HG03135 (cell line): Measurements from ENCODE around the gene CTNNA3.

Source experiments
- ATAC-seq: cut with Tn5 transposase; IDR thresholded peaks from one replicate; pipeline ENCODE4 v1.9.1; 2021; ENCODE audit warnings: mild to moderate bottlenecking, moderate library complexity; ENCODE audit not compliant: unreplicated experiment

CTNNA3 gene

DNA sequence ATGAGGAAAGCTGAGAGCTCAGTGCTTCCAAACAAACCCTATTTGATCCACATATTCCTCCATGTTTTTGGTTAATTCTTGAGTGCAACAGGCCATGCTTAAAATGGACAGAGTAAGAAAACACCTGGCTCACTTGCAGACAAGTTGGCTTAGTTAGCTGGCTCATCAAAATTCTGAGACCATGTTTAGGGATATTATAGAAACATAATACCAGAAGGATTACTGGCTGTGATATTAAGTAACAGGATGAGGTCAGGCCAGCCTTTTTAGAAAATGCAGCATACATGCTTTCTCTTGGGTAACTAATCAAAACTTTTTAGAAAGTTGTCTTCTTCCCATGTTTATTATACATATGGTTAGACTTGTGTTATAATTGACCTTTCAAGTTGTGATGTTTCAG is 1637.4 kb downstream of the CTNNA3 start:
- no peak for ATAC-seq

DNA sequence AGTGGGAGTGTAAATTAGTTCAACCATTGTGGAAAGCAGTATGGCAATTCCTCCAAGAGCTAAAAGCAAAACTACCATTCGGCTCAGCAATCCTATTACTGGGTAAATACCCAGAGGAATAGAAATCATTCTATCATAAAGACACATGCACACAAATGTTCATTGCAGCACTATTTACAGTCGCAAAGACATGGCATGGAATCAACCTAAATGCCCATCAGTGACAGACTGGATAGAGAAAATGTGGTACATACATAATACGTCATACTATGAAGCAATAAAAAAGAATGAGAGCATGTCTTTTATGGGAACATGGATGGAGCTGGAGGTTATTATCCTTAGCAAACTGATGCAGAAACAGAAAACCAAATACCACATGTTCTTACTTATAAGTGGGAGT is 1646.7 kb downstream of the CTNNA3 start:
- ATAC-seq: no peak

DNA sequence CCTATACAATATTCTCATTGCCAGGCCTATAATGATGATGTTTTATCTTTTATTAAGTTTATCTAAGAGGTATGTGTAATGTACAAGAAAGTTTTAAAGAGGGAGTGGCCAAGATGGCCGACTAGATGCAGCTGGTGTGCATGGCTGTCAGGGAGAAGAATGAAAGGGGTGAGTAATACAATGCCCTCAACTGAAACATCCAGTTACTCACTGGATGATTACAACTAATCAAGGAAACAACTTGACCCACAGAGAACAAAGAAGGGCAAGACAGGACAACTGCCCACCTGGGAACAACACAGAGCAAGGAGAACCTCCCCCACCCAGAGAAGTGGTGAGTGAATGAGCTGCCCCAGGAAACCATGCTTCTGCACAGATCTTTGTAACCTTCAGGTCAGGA is 1650.1 kb downstream of the CTNNA3 start:
- no peak for ATAC-seq

DNA sequence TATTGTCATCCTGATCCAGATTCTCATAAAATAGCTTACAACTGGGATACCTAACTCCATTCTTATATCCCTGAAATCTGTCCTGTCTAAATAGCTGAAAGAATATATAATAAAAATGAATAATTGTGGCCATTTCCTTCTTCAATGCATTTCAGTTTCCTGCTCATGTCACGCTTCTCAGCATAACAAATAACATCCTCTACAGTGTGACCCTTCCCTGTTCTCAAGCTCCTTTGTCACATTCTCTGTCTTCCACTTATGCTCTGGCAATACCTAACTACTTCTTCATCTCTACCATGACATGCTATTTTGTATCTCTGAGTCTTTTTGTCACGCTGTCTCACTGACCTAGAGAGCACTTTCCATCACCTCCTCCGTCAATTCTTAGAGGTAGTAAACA is 1654.2 kb downstream of the CTNNA3 start:
- ATAC-seq: no peak

DNA sequence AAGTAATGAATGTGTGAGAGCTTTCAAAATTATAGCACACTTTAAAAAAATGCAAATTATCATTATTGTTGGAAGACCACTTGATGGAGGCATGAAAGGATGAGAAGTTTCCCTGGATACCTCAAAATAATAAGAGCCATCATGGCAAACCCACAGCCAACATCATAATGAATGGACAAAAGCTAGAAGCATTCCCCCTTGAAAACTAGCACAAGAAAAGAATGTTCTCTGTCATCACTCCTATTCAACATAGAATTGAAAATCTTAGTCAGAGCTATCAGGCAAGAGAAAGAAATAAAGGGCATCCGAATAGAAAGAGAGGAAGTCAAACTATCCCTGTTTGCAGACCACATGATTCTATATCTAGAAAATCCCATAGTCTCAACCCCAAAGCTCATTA is 1657.4 kb downstream of the CTNNA3 start:
- ATAC-seq: no peak

DNA sequence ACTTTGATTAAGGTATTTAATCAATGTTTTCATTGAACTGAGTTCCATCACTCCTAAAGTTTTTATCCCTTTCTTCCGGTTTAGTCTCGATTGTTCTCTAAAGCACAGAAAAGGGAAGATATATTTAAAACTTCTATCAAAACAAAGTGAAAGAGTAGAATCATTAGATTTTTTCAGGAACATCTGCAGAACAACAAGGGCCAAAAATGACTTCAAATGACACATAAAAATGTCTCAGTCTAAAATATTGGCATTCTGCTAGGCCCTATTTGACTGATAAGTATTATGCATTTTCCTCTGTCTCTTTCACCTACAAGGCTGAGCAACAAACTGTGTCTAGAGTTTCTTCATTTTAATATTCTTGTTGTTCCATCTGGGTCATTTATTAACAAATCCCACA is 1669.7 kb downstream of the CTNNA3 start:
- no peak for ATAC-seq

DNA sequence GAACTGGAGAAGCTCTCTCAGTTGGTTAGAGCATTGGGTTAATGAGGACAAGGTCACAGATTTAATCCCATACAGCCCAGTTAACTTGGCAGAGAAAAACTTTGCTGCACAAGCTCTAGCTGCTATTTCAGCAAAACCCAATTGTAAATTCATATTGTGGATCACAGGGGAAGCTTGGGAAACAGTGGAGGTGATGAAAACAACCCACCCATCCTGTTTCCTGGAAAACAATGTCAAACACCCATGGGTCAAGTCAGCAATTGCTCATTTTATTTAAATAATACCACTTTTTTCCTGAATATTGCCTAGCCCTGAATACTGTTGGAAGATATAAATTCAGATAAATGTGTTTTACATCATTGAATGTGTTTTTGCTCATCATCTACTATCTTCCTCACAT is 1670.8 kb downstream of the CTNNA3 start:
- no peak for ATAC-seq

DNA sequence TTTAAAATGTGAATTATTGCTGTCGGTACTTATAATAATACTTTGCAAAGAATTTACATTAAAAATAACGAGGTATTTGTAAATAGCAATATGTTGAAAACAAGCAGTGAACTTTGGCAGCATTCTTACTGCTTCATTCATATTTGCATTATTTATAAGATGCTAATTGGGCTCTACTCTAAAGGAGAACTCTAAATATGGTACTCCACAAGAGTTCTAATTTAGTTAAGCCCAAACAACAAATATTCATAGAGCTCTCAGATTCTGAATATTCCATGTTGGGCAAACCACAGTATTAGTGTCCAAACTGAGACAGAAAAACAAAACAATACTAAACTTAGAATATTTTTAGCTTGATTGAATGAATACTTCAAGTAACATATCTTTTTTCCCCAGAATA is 1674.6 kb downstream of the CTNNA3 start:
- no peak for ATAC-seq

DNA sequence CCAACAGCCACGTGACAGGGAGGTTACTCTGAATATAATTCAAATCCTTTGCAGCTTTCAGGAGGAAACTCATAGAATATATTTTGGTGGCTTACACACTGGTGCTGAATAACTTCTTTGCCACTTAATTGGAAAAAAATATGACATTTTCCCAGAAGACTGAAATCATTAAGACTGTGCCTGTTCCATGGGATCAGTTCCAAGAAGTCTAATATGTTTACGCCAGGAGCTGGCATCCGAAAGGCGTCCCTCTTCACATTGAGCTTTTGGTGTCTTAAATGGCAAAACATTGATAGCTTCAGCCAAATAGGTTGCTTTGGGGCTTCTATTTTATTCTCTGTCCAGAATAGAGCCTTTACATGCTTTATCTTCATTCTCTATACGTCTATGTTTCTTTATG is 1687.8 kb downstream of the CTNNA3 start:
- ATAC-seq: no peak

DNA sequence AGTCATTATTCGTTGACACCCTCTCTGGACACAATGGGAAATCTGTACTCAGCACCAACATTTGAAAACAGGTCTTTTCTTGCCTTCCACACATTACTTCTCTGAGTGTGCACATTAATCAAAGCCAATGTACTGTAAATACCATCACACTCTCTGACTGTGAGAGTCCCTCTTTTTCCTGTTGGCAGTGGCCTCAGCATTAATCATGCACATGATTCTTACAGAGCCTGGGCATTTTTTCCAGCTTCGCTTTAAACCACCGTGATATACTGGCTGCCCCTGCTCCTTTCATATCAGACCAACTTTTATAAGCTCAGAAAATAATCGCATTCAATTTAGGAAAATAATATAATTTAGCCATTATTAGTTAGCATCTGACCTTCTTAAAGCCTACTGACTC is 1689.6 kb downstream of the CTNNA3 start:
- ATAC-seq: no peak

DNA sequence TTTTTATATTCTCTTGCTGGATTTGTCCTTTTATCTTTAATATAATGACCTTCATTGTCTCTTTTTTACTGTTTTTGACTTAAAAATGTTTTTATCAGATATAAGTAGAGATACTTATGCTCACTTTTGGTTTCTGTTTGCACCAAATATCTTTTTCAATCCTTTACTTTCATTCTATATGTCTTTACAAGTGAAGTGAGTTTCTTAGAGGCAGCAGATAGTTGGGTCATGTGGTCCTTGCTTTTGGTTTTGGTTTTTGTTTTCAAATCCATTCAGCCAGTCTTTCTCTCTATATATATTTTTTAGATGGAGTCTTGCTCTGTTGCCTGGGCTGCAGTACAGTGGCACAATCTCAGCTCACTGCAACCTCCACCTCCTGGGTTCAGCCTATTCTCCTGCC is 1702.5 kb downstream of the CTNNA3 start:
- ATAC-seq: no peak

DNA sequence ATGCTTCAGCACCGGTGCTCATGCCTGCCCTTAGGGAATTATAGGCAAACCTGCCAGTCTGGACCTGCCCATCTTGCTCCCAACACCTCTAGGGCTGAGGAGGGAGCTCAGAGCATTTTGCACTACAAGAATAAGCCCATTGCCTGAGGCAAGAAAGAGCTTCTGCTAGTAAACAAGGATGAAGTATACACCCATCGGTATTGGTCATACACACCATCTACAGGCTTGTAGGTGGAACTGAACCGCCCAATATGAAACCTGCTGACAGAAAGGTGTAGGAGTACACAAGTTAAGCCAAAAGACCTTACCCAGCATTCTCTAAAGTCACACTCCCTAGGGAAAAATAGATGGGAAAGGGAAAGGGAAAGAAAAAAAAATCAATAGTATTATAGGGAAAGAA is 1727.1 kb downstream of the CTNNA3 start:
- no peak for ATAC-seq

DNA sequence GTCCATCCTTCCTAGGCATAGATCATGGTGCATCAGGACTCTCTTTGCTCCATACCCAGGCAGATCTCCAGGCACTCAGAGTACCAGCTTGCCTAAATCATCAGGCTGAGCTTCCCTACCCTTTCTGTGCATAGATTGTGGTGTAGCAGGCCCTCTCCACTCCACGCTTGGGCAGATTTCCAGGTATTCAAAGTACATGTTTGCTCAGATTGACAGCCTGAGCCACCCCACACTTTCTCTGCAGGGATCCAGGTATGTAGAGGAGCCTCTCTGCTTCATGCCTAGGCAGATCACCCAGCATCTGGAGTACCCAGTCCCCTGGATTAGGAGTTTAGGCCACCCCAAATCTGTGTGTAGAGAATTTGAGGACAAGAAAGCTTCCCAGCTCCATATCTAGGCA is 1727.6 kb downstream of the CTNNA3 start:
- no peak for ATAC-seq

DNA sequence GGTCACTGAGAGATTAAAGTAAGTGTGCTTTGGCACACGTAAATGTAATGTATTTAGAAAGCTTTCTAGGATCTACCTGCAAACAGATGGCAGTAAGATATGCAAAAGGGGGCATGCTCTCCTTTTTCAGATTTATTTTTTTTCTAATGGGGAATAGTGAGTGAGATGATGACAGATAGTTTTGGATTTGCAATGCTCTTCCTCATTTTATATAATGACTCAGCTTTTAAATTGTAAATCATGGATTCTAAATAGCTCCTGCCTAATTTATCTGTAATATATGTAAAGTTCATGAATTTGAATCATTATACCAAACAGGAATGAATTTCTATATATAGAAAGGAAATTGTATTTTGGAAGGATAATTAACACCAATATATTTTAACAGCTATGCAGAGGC is 1731.8 kb downstream of the CTNNA3 start:
- no peak for ATAC-seq

DNA sequence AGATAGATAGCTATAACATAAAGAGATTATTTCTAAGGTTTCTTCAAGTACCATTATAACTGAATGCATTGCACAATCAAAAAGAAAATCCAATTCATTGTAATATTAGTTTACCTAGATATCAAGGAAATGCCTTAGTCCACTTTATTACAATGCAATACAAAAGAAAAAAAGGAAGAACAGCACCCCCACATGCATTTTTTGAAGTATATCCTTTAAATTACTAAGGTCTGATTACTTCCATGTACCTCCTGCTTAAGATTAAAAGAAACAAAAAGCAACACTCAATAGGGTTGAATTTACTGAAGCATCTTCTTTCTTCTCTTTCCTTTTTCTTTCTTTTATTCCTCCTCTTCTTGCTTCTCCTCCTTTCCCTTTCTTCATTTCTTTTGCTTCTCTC is 1743.9 kb downstream of the CTNNA3 start:
- no peak for ATAC-seq

DNA sequence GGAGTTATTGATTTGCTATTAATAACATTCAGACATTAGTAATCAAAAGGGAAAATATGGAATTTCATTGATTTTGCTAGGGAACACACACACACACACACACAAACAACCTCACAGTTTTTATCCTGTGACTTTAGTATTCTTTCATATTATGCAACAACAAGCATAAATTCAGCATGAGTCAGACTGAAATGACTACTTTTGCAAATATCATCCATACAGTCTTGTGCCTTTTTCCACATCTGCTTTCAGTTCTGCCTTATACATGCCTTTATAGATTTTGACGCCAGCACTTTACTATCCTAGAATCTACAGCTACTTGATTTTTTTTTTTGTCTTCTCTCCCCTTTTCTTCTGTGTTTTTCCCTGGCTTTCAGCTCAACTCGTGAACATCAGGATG is 1745.9 kb downstream of the CTNNA3 start:
- ATAC-seq: no peak

DNA sequence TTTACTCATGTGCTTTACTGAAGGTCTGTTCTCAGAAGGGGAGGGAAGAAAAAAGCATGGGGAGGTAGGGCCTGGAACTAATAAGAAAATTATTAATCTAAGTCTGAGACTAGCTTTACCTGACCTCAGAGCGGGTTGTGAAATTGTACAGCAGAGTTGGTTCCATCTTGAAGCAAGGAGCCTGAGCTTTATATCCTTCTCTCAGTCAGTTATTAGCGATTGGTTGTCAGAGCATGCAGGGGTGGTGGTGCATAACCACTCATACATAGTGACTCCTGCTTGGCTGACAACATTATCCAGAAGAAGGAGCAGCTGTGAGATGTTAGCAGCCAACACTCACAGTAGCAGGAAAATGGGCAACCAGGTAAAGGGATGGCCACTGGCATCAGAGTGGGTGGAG is 1746.5 kb downstream of the CTNNA3 start:
- ATAC-seq: no peak

DNA sequence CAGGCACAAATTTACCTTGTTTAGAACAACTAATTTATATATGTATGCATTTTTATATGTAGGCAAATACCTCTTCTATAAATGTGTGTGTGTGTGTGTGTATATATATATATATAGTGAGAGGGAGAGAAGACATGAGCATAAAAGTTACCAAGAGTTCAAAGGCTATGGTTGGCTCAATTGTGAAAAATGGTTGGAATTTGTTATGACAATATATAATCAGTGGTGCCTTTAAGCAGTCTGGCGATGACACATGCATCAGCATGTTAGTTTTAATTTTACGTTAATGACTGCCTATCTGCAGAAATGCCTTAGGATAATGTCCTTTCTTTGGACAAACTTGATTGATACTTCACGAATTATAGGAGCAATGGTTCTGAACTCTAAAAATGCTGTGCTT is 1750.9 kb downstream of the CTNNA3 start:
- ATAC-seq: no peak

DNA sequence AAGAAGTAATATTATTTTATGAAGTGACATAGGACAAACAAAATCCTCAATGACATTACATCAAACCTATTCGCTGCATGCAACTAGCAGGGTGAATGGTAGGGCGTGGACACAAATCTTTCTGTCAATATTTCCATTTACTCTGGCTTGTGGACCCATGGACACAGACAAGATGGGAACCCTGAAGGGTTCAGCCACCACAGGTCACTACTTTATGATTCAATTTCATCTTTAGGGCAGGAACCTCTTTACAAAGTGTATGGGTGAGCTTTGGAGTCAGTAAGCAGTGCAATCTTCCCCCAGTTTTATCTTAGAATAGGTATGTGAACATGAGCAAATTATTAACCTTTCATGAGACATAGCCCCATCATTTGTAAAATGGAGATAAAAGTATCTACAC is 1752.5 kb downstream of the CTNNA3 start:
- no peak for ATAC-seq

DNA sequence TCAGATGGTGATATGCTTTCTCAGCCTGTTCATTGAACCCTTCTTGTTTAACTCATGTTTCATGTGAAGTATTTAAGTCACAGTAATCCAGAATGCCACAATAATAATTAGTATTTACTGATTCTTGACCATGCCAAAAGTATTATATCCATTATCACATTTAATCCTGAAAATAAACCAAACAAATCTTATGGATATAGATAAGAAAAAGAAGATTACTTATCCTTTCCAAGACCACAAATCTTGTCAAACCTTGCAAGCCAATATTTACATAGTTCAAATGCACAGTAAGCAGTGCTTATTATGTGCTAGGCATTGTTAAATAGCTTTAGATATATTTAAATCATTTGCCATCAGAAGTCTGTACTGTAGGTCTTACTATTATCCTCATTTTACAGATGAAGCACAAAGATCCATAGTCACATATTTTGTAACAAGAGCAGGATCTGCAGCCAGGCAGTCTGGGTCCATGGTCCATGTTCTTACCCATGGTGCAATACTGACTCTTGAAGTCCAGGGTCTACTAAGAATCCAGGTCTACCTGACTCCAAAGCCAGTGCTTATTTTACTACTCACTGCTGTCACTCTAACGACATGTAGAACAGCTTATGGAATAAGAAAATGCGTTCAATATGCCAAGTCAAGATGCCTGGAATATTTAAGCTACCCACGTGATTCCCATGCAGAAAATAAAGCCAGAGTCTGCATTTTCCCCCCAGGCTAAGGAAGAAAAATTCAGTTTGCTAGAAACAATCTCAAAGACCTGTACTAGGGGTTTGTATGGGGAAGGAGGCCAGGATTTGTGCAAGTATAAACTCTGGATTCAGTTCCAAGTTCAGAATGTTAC is 1755.0 kb downstream of the CTNNA3 start:
- no peak for ATAC-seq

DNA sequence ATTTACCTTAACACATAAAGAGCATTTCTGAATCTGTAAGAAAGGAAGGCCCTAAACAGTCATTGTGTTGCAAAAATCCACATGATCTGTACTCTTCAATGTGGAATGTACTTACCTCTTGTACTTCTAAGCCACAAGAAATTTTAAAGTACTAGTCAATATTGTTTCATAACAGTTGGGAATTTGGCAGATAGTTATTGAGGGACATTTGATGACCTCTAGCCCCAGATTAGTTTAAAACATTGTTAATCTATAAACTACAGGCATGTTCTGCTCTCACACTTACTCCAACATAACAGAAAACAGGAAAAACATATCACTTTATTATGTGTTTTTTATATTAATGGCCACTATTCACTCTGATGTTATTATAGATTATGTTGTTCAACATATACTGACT is 1755.9 kb downstream of the CTNNA3 start:
- no peak for ATAC-seq

DNA sequence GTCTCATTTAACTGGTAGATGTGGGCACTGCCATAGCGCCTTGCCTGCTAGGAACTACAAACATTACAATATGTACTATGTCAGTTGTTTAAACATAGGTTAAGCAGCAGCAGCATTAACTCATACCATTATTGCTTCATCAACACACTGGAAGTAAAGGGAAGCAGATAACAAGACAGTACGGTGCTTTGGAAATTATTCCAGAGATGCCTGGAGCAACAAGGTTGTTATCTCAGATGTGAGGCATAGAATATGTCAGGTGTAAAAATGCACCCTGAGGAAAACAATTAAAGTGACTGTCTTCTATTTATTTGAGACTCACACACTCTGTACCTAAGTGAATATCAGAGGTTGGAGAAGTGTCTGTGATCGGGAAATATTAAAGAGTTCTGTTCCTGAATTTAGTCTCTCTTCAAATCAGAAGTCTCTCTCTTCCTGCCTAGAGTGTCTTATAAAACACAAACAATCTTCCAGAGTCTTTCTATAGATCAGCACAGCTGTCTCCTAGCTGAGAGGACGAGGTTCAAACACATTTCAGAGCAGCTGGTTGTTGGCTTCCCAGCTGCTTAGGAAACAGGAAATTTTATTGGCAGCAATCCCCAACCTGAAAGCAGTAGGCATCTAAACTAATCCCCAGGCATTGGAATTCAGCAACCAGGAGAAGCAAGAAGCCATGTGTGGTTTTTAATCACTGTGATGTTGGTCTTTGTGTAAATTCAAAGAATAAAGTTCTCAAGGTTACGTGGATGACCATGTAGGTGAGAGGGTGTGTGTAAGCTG is 1764.5 kb downstream of the CTNNA3 start:
- no peak for ATAC-seq
